GM21515 (cell line): ENCODE measurements around the gene HECTD3.
"Not testable (repeated sequence)": the region's sequence is repeated elsewhere in the genome, so short reads cannot be mapped to it uniquely, and the experiment has no call there.

Experiments used
- ATAC-seq: cut with Tn5 transposase; IDR thresholded peaks from one replicate; pipeline ENCODE4 v1.9.1; 2021; ENCODE audit not compliant: unreplicated experiment

The HECTD3 gene

DNA sequence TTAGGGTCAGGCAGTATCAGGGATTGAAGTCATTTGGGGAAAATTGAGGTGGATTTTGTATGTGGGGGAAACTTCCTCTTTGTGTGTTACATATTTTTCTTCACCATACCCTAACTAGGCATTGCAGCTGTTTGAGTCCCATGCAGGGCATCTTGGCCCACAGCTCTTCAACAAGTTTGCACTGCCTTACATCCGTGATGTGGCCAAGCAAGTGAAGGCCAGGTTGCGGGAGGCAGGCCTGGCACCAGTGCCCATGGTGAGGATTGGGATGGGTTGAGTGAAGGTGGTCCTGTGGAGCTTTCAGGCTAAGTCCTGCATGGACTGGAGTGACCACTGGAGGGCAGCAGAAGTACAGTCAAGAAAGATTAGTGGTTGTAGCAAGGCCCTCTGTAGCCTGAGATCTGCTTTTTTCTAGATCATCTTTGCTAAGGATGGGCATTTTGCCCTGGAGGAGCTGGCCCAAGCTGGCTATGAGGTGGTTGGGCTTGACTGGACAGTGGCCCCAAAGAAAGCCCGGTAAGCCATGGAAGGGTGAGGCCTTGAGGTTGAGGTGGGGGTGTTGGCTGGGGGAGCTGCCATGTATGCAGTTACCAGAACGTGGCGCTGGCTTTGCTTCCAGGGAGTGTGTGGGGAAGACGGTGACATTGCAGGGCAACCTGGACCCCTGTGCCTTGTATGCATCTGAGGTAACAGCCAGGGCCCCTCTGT, 3.4 kb upstream of the HECTD3 start:
- ATAC-seq: no peak

GRCh38 chr1:45013551-45014209, 2.6 kb upstream of the HECTD3 start:
- ATAC-seq: no peak

- ATAC-seq: no peak
Measured at GRCh38 chr1:45012639-45013278, 1.6 kb upstream of the HECTD3 start.

GRCh38 chr1:45011837-45012638, 914 bp upstream of the HECTD3 start, which contains the start of gene UROD:
Gene UROD (plus strand): TSS chr1:45012254. CDS start chr1:45012266, 12 bp downstream.
- ATAC-seq: peak; percentile 61

DNA sequence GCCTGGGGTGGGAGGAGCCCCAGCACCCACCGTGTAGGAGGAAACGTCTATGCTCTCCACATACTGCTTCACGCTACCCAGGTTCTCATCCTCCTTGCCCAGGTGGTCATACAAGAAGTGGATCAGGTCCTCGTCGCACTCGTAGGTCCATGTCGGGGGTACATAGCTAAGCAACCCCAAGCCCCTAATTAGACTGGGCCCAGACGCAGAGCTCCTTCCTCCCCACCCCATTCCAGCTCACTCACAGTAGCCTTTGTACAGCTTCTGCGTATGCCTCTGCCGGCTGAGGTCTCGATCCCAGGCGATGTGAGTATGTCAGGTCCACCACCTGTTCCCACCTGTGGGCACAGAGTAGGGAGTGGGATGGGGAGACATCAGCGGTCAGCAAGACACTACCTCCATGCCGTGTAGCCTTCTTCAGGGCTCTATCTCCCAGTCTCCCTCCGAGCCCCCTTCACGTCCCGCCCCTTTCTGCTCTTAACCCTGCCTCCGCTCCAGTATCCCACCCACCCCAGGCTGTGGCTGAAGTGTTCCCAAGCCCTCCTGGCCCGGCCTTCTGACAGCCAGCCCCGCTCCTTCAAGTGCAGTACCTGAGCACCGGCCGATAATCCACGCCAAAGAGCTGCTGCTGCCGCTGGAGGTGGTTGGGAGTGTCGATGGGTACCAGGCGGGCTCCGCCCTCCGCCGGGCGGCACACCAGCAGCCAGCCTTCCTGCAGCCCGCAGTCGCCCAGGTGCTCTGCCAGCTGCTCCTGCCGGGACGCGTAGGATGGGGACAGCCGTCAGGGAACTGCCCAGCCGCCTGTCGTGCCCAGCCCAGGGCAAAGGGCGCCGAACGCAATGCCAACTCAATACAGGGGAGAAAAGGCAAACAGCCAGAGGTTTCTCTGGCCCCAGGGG, 919 bp downstream of the HECTD3 start:
- ATAC-seq: no peak

DNA sequence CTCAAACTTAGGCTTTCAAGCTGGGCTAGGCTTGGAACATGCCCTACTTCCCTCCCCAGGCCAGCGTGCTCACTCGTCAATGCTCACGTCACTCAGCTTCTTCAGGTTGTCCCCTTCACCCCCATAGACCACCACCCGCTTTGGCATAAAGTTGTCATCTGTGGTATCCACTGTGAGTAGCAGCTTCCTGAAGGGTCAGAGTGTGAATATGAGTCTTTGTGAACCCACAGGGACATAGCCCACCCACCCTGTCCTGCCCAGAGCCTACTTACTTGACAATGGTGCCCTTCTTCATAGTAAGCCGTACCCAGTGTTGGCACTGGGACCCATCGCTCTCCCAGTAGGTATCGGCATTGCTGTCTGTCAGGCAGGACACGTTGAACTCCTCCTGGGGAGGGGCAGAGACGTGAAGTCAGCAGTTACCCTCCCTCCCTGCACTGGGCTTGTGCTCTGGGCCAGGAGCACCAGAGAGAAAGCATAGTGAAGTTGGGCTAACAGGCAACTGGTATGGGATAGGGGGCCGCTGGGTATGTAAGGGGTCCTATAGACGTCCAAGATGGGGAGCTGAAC, 1.7 kb downstream of the HECTD3 start:
- no peak for ATAC-seq

DNA sequence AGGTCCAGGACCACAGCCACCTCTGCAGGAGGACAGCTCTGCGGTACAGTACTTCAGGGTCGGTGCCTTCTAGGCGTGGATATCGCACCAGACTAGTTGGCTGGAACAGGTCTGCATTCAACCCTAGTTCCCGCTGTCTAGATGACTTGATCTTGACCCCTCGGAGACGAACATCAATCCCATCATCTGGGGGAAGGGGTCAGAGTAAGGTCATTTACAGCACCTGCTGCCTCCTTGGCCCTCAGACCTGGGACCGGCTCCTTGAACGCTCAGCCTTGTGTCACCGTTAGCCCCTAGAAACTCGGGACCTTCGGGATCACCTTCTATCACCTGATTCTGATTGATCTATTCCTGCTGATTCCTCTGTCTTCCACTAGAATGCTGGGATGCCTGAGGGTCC, 2.6 kb downstream of the HECTD3 start:
- no peak for ATAC-seq

DNA sequence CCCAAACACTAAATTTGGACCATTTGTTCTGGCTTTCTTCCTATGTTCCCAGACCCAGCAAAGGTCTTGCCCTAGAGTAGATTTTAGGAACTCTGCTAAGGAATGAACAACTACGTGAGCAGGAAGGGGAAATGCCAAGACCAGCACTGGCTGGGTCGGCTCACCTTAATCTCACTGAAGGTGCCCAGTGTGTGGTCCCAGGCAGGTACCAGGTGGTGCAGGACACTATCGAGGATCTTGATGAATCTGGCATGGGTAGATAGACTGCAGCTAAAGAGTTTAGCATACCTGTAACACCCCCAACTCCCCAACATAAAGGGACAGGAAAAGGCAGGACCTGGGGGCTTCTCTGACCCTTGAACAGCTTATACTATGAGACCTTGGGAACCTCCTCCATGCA, 3.0 kb downstream of the HECTD3 start:
- no peak for ATAC-seq

DNA sequence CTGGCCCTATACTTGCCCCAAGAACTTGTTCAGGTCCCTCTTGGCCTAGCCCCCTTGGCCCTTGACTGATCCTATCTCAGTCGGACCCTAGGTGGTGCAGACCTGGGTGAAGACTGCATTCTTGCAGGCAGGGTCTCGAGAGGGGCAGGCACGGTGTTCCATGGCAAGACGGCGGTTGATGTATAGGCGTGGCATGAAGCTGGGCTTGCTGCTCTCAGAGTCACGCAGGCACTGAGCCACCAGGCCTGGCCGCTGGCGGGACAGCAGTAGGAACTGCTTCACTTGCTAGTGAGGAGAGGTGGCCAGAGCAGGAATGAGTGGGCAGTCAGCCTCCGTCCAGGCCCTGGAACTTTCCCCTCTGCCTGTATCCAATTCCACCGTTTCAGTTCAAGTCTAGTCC, 3.8 kb downstream of the HECTD3 start:
- no peak for ATAC-seq

DNA sequence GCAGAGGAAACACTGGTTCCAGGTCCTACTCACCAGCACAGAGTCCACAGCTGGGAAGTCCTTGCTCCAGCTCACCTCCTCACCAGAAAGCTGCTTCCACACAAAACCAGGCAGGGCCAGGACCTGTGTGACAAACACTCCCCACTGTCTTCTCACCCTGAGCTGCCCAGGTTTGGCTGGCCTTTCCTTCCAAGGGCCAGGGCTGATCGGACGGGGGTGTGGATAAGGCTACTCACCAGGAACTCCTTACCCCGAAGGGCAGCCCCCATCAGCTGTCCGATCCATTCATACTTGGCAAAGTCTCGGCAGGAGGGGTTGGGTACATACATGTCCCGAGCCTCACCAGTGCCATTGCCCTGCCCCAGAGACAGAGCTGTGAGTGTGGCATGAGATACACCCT, 5.4 kb downstream of the HECTD3 start:
- ATAC-seq: no peak

GRCh38 chr1:45004281-45004920, 6.7 kb downstream of the HECTD3 start:
- no peak for ATAC-seq

DNA sequence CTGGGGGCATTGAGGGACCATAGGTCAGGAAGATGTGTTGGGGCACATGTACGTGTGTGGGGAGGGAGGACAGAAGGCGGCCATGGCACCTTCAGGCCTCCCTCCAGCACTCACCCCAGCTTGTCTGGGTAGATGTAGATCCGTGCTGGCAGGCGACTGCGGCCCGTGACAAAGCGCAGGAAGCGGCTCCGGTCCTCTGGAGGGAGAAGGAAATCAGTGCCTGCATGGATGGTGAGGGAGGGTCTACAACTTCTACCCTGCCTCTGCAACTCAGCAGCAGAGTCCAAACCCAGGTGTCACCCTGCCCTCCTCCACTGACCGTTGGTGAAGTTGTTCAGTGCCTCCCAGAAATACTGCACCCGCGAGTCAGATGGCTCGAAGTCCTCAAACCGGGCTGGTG, 7.4 kb downstream of the HECTD3 start:
- no peak for ATAC-seq

- no peak for ATAC-seq
Measured at GRCh38 chr1:45002650-45003645, 8.2 kb downstream of the HECTD3 start.

- ATAC-seq: not testable (repeated sequence)
Measured at GRCh38 chr1:45001576-45001975, 9.5 kb downstream of the HECTD3 start.

- ATAC-seq: no peak
Measured at GRCh38 chr1:45001011-45001481, 10.1 kb downstream of the HECTD3 start.

DNA sequence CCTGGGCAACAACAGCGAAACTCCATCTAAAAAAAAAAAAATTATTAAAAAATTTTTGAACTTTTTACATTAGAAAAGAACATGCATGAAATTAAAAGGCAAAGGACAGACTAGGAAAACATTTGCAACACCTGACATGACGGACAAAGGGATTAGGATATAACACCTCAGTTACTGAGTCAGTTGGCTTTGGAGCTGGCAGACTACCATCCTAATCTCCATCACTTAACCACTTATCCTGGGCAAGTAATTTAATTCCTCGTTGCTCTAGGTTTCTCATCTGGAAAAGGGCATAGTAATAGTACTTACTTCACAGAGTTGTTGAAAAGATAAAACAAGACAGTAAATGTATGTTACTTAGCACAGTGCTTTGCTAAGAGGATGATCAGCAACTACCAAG, 11.9 kb downstream of the HECTD3 start:
- ATAC-seq: no peak

DNA sequence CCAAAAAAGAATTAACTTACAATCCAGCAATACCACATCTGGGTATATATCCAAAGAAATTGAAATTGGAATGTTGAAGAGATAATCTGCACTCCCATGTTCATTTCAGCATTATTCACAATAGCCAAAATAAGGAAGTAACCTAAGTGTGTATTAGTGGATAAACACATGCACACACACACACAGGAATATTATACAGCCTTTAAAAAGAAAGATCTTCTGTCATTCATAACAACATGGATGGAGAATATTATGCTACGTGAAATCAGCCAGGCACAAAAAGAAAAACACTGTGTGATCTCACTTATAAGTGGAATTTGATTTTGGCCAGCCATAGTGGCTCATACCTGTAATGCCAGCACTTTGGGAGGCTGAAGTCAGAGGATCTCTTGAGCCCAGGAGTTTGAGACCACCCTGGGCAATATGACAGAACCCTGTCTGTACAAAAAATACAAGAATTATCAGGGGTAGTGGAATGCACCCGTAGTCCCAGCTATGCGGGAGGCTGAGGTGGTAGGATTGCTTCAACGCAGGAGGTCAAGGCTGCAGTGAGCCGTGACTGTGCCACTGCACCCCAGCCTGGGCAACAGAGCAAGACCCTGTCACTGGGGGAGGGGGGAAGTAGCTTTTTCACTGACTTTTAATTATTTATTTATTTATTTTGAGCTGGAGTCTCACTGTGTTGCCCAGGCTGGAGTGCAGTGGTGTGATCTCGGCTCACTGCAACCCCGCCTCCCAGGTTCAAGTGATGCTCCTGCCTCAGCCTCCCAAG, 15.5 kb downstream of the HECTD3 start:
- ATAC-seq: no peak
